Tongue (tissue), 2 donors: ENCODE results near the gene CCDC6. TPM values are rescaled to one million over a fixed set of nuclear protein-coding genes. Genes with fewer than 3 reads are reported as not detected.
"Not testable (repeated sequence)": the region's sequence is repeated elsewhere in the genome, so short reads cannot be mapped to it uniquely, and the experiment has no call there.

Experiments used
- DNase-seq: peaks from one replicate; pipeline ENCODE4 v3.0.0-alpha.2; 2015
- total RNA-seq: library from RNA; depleted of rRNA; stranded (reverse); fragments of >200 nt; gene quantifications from one replicate; pipeline ENCODE4 v1.2.3, GENCODE V29; 2014

The CCDC6 gene
- 37.2 TPM for total RNA-seq

GRCh38 chr10:59906417-59907202 is at the start of gene CCDC6:
Gene CCDC6 (minus strand): TSS chr10:59906556. CDS start chr10:59906424, 132 bp downstream.
- DNase-seq = peak; percentile 97

DNA sequence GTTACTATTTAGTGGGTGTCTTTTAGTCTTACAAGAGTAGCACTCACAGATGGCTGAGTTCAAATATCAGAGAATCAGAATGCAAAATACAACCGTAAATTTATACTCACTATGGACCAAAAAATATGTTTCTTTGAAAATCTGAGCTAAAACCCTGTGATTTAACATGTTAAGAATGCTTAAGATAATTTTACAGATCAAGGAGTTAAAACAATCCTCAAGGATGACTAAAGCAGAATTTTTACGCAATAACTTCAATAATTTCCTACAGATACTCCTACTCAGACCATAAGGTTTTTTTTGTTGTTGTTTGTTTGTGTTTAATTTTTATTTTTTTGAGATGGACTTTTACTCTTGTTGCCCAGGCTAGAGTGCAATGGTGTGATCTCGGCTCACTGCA is 47.9 kb upstream of the CCDC6 start:
- DNase-seq = no peak

DNA sequence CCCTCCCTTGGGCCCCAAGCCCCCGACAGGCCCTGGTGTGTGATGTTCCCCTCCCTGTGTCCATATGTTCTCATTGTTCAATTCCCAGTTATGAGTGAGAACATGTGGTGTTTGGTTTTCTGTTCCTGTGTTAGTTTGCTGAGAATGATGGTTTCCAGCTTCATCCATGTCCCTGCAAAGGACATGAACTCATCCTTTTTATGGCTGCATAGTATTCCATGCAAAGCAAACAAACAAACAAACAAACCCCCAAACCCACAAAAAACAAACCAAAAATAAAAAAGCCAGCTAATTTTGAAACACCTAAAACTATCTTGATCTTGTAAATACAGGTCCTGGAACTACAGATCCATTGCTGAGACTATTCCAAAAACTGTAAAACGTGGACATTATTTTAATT is 47.4 kb upstream of the CCDC6 start:
- not testable (repeated sequence) for DNase-seq

DNA sequence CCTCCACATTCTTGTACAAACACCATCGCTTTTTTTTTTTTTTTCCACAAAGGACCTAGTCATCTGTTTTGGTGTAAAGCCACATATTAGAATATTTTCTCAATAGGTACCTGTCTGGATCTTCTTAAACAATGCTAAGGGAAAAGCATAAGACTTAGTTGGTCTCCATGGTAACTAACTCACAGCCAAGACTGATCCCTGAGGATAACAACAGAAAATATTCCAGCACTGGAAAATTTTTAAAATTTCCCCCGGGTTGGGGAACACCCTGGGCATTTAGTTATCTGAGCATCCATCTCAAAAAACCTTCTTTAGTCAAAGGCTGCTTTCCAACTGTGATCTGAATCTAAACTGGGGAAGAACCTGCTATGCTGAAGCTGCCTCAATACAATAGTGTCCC is 43.7 kb upstream of the CCDC6 start:
- DNase-seq = no peak

DNA sequence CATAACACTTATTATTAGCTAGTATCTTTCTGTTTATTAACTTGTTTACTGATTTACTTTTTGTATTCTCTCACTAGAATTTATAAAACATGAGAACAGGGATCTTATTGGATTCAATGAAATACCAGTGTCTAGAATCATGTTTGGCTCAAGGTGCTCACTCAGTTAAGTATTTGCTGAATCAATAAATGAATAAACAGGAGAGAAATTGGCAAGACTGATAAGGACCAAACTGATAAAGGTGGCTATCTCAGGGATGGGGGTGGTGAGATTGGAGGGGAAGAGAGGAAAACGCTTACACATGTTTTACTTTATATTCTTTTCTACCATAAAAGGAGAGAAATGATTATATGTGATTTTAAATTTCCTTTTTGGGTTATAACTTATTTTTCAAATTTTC is 43.3 kb upstream of the CCDC6 start:
- DNase-seq = no peak

- no peak for DNase-seq
Measured at GRCh38 chr10:59945991-59946390, 39.6 kb upstream of the CCDC6 start.

GRCh38 chr10:59945590-59945989 is 39.2 kb upstream of the CCDC6 start:
- DNase-seq = no peak

DNA sequence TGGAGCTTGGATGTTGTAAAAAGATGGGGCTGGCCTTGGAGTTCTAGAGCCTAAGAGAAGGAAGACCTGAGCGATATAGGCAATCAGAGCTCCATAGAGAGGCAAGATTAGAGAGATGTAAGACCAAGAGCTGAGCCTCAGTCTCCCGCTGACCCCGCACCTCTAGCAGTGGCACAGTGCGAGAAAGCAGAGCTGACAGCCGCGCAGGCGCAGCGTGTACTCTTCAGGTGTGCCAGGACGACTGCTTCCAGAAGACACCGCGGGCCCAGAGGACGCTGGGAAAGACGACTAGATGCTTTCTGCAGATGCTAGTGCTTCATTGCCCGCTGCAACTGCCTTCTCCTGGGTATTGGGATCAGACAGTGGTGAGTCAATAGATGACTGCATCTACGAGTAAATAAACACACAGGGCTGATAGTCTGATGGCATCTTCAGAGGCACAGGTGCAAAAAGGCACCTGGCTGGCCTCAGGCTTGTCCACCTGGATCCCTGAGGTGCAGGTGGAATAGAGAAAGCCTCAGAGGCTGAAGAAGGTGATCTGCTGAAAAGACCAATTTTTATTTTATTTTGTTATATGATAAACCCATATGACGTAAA is 38.1 kb upstream of the CCDC6 start:
- DNase-seq = no peak

- no peak for DNase-seq
Measured at GRCh38 chr10:59942556-59942955, 36.2 kb upstream of the CCDC6 start.

GRCh38 chr10:59937720-59938119 is 31.4 kb upstream of the CCDC6 start:
- DNase-seq = no peak

DNA sequence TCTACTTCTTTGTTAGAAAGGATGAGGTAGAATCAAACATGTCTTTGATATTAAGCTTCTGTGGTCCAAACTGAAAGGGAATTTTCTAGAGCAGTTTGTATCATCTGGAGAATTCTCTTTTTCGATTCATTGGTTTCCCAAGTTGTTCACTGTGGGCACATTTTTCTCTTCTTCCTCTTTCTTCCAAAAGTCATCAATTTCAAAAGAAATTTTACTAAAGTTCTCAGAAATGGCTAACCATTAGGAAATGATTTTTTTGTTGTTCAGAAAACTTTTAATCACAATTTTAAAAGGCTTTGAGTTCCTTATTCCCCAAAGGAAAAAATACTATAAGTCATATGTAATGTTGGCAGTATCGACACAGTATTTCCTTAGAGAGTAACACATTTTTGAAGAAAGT is 28.3 kb upstream of the CCDC6 start:
- DNase-seq = no peak

- DNase-seq = not testable (repeated sequence)
Measured at GRCh38 chr10:59930788-59931521, 24.6 kb upstream of the CCDC6 start.

- no peak for DNase-seq
Measured at GRCh38 chr10:59926086-59926485, 19.7 kb upstream of the CCDC6 start.

DNA sequence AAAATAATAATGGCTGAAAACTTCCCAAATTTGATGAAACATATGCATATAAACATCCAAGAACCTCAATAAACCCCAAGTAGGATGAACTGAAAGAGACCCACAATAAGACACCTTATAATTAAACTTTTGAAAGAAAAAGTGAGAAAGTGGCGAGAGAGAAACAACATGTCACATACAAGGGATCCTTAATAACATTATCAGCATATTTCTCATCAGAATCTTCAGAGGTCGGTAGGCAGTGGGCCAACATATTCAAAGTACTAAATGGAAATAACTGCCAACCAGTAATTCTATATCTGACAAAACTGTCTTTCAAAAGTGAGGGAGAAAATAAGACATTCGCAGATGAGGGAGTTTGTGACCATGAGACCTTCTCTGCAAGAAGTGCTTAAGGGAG is 16.6 kb upstream of the CCDC6 start:
- DNase-seq = no peak

GRCh38 chr10:59917922-59918321 is 11.6 kb upstream of the CCDC6 start:
- DNase-seq = no peak

DNA sequence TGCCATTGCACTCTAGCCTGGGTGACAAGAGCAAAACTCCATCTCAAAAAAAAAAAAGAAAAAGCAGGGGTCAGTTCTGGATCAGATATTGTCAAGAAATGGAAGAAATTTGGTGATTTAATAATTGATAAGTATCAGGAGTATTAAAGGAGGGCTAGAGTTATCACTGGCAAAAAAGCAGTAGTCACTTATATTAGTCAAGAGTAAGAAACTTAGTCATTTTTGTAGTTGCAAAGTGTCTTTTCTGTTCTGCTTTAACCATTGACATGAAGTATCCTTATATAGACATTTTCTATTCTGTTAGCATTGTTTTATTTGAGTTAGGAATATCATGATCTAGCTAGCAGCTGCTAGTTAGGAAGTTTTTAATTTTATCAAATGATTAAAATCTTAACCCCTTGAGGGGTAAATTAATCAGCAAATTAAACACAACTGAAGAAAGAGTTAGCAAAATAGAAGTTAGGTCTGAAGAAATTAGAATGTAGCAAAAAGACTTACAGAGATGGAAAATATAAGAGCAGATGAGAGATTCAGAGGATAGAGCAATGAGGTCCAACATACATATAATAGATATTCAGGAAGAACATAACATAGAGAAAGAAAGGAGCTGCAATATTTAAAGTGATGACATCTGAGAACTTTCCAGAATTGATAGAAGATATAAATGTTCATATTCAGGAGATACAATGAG is 7.3 kb upstream of the CCDC6 start:
- no peak for DNase-seq

GRCh38 chr10:59910867-59911266 is 4.5 kb upstream of the CCDC6 start:
- no peak for DNase-seq

DNA sequence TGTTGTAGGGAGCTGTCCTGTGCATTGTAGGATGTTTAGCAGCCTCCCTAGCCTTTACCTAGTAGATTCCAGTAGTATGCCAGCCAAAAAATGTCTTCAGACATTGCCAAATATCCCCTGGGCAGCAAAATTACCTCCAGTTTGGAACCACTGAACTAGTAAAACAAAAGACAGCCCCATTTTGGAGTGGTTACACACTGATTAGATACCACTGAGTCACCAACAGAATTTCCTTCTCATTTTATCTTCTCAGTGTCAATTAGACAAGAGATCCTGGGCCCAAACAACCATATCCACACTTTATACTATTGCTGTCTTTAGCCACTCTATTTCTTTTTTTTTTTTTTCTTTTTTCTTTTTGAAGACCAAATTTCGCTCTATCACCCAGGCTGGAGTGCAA is 3.5 kb upstream of the CCDC6 start:
- no peak for DNase-seq

DNA sequence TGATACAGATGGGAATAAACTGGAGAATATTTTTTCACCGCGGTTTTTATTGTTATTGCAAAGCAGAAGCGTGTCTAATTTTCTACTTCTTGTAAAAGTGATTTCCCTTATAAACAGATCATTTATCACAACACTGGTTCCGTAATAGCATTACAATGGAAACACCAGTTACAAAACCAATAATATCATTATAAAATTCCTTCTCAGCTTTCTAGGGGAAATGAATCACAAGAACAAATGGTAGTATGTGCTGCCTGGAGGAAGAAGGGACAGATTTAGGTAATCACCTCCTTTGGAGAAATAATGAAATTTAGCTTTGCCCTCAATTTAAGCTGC is 2.4 kb upstream of the CCDC6 start:
- DNase-seq = no peak

GRCh38 chr10:59907918-59908807 is 1.8 kb upstream of the CCDC6 start:
- peak; percentile 83 for DNase-seq

GRCh38 chr10:59907537-59907917 is 1.2 kb upstream of the CCDC6 start:
- DNase-seq = peak; percentile 34
